Right ventricle myocardium superior (tissue), 1 donor: ENCODE measurements around the gene IGSF22. TPM values are rescaled to one million over a fixed set of nuclear protein-coding genes. Genes with fewer than 3 reads are reported as not detected.

ENCODE experiments used
- ATAC-seq: fragments of 200-7000 bp; cut with Tn5 transposase; one replicate; pipeline ENCODE4 v1.9.1; 2020; ENCODE audit warnings: mild to moderate bottlenecking; ENCODE audit not compliant: poor library complexity
- DNase-seq: peaks from one replicate; pipeline ENCODE4 v3.0.0-alpha.2; 2020
- intact Hi-C: fragments of 100-400 bp; cut with DNase I; formaldehyde crosslinking; loops from one replicate; pipeline ENCODE4 v1.11.2; 2022
- total RNA-seq: library from RNA; stranded (reverse); fragmentation: NEBNext Ultra II Directional; extraction: Animal tissue kit (Norgen Biotek cat#: 25700); gene quantifications from one replicate; pipeline ENCODE4 v1.2.1, GENCODE V29; 2021
- donor health status: DM: no; HTN: yes; CAD: no; lungs with severe emphysema.

Gene IGSF22
- total RNA-seq, 1 donor from 2014 or later, result 0.86 TPM

DNA sequence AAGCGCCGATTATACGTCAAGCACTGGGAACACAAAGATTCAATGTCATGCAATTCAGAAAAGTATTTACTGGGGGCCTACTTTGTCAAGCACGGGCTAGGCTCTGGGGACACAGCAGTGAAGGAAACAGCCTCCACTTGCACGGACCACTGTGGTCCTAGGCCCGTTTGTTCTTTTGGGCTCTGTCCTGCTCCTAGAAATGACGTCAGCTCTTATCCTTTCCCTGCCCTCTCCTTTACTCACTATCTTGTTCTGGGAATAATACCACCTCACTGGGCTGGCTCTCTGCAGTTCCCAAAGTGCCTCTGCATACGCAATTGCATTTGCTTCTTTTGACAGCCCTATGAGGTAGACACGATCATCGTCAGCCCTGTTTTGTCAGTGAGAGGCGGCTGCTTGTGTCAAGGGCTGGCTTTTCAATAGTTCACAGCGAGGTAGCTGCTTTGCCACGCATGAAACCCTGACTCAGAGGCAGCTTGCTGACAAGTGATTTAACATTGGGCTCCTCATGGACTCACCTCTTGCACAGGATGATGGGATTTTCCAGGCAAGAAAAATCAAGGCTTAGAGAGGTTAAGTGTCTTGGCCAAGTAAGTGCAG lies 22.9 kb upstream of the IGSF22 start:
- DNase-seq (no peak), ATAC-seq (no peak)
- intact Hi-C loops, result no loop called here

DNA sequence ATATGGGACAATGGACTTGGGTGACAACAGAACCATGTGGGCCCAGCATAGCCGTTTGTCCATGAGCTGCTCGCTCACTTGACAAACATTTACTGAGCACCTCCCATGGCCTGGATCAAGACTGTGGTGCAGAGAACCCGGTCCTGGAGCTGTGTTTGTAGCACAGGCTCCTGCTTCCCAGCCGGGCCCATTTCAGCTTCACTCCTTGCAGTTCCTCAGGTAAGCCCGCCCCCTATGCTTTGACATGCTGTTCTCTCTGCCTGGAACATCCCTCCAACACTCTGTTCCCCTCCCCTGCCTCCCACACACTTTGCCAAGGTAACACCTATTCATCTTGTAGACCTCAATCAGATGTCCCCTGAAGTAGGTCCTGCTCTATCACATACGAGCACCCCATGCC lies 19.3 kb upstream of the IGSF22 start:
- DNase-seq (no peak), ATAC-seq (no peak)
- intact Hi-C loops, result no loop called here

- DNase-seq (no peak), ATAC-seq (no peak)
- intact Hi-C loops, result no loop called here
These were observed 18.0 kb upstream of the IGSF22 start for GRCh38 chr11:18743900-18744514.

DNA sequence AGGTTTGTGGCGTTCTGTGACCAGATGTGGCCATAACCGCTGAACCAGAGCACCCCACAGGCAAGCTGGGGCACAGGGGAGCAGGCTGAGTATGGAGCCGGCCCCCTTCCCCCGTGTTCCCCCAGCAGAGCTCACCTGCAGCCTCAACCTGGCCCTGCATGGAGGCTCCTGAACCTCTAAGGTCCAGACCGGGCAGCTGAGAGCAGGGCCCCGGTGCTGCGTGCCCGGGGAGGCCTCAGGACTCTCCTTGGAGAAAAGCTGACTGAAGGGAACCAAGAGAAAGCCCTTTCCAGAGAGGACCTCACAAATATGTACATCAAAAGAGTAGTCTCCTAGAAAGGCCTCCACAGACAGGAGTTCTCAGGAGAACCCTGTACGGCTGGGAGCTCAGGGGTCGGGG lies 17.4 kb upstream of the IGSF22 start:
- DNase-seq (no peak), ATAC-seq (no peak)
- intact Hi-C loops, result no loop called here

- DNase-seq, result no peak
- intact Hi-C loops, result no loop called here
- no peak for ATAC-seq
These were observed 15.8 kb upstream of the IGSF22 start for GRCh38 chr11:18741783-18742182.

GRCh38 chr11:18739685-18740084 lies 13.7 kb upstream of the IGSF22 start:
- ATAC-seq (no peak), DNase-seq (no peak)
- intact Hi-C loops, result loop anchor here (10.0 kb wide), 2 partner anchors 205 to 625 kb away; no protein-coding TSS in a partner anchor

DNA sequence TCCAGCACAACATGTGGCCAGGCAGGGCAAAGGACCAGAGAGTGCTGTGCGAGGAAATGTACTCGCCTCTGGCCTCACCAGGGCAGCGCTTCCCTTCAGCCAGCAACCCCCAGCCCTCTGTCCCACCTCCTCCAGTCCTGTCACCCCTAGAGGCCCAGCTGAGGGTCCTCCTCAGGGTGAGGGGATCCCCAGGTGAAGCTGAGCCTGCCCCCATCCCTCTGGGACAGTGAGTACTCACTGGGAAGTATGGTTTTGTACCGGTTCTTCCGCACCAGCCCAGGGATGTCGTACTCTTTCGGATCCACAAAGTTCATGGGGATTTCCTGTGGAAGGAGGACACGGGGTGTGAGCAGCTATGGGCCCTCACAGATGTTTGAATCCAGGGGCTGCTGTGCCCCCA lies 11.7 kb upstream of the IGSF22 start:
- intact Hi-C loops, result loop anchor here (10.0 kb wide), 2 partner anchors 203 to 623 kb away; no protein-coding TSS in a partner anchor
- DNase-seq, result no peak
- ATAC-seq, result no peak

- intact Hi-C loops, result loop anchor here (10.0 kb wide), 2 partner anchors 202 to 622 kb away; no protein-coding TSS in a partner anchor
- DNase-seq (no peak), ATAC-seq (no peak)
These were observed 10.7 kb upstream of the IGSF22 start for GRCh38 chr11:18736590-18737148.

GRCh38 chr11:18733202-18733601 lies 7.2 kb upstream of the IGSF22 start:
- DNase-seq, result no peak
- intact Hi-C loops, result loop anchor here (10.0 kb wide), 2 partner anchors 198 to 618 kb away; no protein-coding TSS in a partner anchor

GRCh38 chr11:18731949-18732821 lies 6.2 kb upstream of the IGSF22 start:
- intact Hi-C loops, result loop anchor here (10.0 kb wide), 2 partner anchors 197 to 617 kb away; no protein-coding TSS in a partner anchor
- peak; percentile 62 for DNase-seq
- peak; percentile 60 for ATAC-seq

More at GRCh38 chr11:18733202-18733601, 7.2 kb upstream of the IGSF22 start:
- no peak for ATAC-seq

GRCh38 chr11:18731441-18731840 lies 5.5 kb upstream of the IGSF22 start:
- no peak for DNase-seq
- no peak for ATAC-seq
- intact Hi-C loops, result loop anchor here (10.0 kb wide), 2 partner anchors 197 to 617 kb away; no protein-coding TSS in a partner anchor

DNA sequence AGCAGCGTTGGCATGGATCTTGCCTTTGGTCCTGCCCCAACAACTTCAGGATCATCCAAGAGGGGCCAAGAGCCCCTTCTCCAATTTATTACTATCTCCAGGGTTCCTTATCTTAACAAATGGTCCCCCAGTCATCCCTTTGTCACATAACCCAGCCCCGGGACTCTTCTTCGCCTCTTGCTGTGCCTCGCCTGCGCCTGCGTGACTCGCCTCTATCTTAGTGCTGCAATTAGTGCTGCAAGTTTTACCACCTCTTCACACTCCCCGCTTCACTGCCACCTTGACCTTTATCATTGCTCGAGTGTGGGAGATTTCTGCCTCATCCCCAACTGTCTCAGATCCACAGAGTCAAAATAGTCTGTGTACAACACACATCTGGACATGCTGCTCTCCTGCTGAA lies 4.0 kb upstream of the IGSF22 start:
- DNase-seq, result no peak
- no peak for ATAC-seq
- intact Hi-C loops, result loop anchor here (10.0 kb wide), 2 partner anchors 195 to 615 kb away; no protein-coding TSS in a partner anchor

GRCh38 chr11:18729426-18729825 lies 3.4 kb upstream of the IGSF22 start:
- ATAC-seq, result no peak
- intact Hi-C loops, result no loop called here
- DNase-seq, result no peak

DNA sequence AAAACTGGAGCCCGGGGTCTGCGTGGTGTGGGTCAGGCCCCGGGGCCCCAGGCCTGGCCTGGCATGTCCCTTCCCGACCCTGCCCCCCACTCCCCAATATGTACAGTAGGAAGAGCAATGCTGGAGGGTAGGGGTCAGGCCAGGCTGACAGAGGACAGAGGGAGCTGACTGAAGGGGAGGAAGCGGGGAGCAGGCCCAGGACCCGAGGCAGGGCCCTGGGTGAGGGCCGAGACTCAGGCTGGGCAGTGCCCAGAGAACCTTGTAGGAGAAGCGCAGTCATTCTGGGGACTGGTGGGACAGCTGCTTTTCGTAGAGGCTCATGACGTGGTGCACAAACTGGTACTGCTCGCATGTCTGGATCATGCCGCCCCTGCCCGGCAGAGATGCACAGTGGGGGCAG lies 2.7 kb upstream of the IGSF22 start:
- intact Hi-C loops, result no loop called here
- no peak for DNase-seq
- no peak for ATAC-seq

- intact Hi-C loops, result no loop called here
- ATAC-seq, result peak; percentile 54
- DNase-seq, result no peak
These were observed 1.7 kb upstream of the IGSF22 start for GRCh38 chr11:18727479-18728236.

DNA sequence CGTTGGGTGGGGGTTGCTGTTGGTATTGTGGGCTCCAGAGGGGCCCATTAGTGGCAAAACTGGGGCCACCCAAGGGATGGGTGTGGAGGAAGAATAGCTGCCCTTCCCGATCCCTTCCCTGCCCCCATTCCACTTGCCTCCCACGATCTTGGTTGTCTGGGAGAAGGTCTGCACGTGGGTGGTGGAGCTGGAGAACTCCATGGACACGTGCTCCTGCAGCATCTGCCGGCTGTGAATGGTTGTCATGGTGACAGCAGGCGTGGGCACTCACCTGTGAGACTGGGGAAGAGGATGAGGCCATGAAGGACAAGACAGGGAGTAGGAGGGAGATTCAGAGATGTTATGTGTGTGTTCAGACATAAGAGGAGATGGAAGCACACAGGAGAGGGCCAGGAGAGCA lies 2.0 kb downstream of the IGSF22 start:
- DNase-seq, result no peak
- no peak for ATAC-seq
- intact Hi-C loops, result no loop called here

- intact Hi-C loops, result no loop called here
- ATAC-seq, result no peak
These were observed 3.7 kb downstream of the IGSF22 start for GRCh38 chr11:18722293-18722637.

GRCh38 chr11:18721561-18722292 lies 4.3 kb downstream of the IGSF22 start:
- intact Hi-C loops, result no loop called here
- DNase-seq (no peak), ATAC-seq (peak; percentile 85)

More at GRCh38 chr11:18722293-18722637, 3.7 kb downstream of the IGSF22 start:
- no peak for DNase-seq
